ENCODE results near the gene SIK2.

SIK2 gene

DNA sequence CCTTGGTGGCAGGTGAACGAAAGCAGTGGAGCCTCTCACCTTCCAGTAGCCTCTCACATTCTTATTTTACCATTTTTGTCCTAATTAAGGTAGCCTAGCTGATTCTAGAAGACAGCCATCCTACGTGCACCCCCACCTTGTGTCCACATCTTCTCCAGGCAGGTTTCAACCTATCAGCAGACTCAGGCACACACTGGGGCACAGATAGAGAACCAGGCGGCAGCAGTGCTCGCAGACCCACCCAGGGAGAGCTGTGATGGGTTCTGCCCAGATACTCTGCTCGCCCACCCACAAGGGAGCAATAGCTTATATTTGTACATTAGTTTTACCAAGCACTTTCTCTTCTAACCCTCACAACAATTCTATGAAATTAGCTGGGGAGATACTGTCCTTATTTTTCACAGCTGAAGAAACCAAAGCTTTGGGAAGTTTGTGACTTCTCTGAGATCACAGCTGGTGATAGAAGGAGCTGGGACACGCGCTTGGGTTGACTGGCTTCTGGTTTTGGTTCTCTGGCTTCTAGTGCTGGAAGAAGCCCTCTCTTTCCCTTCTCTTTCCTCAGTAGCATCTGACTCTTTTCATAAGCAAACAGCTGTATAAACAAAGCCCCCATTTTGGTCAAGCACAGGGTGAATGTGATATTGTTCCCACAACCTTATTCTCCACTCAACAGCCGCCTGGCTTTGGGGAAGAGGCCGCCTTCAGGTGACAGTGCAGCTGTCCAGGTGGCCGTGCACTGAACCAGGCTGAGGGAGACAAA, 127.0 kb downstream of the SIK2 start:
- Histone ChIP-seq H3K27me3 (ENCODE audit: control insufficient read depth in 1 of 2, insufficient read depth in 1 of 2, low read length in 2 of 2) (no peaks in the 10 kb centered on the region), H3K18ac (ENCODE audit: low read depth in 1 of 2, low read length in 2 of 2) (peak overlapping the region in 1 of 2 experiments; percentile 13), H4K8ac (ENCODE audit: low read length) (no peak overlapping the region), H4K91ac (ENCODE audit: low read length) (peak overlapping the region; percentile 8), H3K4me2 (ENCODE audit: low read length, poor library complexity, severe bottlenecking) (no peak overlapping the region), H2AK5ac (ENCODE audit: low read length, severe bottlenecking) (no peak overlapping the region), H3K36me3 (ENCODE audit: control insufficient read depth in 1 of 2, insufficient read depth in 2 of 2, low read depth in 1 of 2, low read length in 2 of 2) (peaks cover 34 to 39% of the 10 kb centered on the region in 2 experiments), H3K4ac (ENCODE audit: low read depth in 1 of 2, low read length in 2 of 2) (no peak overlapping the region), H2AFZ (ENCODE audit: low read depth, low read length) (no peak overlapping the region), H3K27ac (ENCODE audit: low read length, poor library complexity, severe bottlenecking) (no peak overlapping the region), H3K9ac (ENCODE audit: low read length) (no peak overlapping the region), H3K14ac (ENCODE audit: low read length in 2 of 2) (no peak overlapping the region), H3K9me3 (ENCODE audit: control insufficient read depth, low read length) (no peaks in the 10 kb centered on the region), H2BK15ac (ENCODE audit: low read depth, poor library complexity, severe bottlenecking) (no peak overlapping the region), H2BK12ac (ENCODE audit: low read length in 2 of 2) (peak overlapping the region in 1 of 2 experiments; percentile 14), H3K79me1 (replicated peaks; ENCODE audit: low read length, poor library complexity, severe bottlenecking) (peaks cover 12% of the 10 kb centered on the region), H3K4me3 (ENCODE audit: insufficient read depth in 1 of 2, low read depth in 1 of 2, low read length in 2 of 2) (no peak overlapping the region), H3K4me1 (ENCODE audit: control insufficient read depth, insufficient read depth, low read depth, low read length) (peaks cover 31% of the 10 kb centered on the region), H2BK5ac (ENCODE audit: low read depth, low read length, poor library complexity, severe bottlenecking) (peak overlapping the region; percentile 47), H2BK120ac (ENCODE audit: low read depth, low read length) (no peak overlapping the region), H3K23ac (ENCODE audit: low read length in 2 of 2) (no peak overlapping the region)
- DNase-seq, result no peak
- 97% methylated on average over 9 of the region's 10 CpGs for WGBS

DNA sequence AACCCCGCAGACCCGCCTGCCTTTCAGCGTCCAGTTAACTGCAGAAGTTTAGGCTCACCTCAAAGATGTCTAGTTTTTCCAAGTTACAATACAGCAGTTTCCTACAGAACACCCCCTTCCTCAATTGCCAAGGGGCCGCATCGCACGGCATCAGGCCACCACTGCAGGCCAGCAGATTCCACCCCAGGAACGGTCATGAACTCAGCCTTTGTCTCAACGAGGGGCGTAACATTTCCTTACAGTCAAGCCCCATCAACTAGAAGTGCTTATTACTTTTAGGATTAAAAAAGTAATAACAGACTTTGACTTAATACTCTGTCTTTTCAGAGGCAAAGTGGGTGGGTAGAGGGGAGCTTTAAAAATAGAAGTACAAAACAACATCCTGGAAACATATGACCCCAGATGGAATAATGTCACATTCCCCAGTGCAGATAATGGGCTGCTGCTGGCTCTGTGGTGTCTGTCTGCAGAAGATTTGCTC, 127.6 kb downstream of the SIK2 start:
- H3K4ac ChIP-seq (ENCODE audit: low read depth in 1 of 2, low read length in 2 of 2), result no peak overlapping the region
- H3K14ac ChIP-seq (ENCODE audit: low read length in 2 of 2), result no peak overlapping the region
- H2BK120ac ChIP-seq (ENCODE audit: low read depth, low read length), result no peak overlapping the region
- H2AK5ac ChIP-seq (ENCODE audit: low read length, severe bottlenecking), result no peak overlapping the region
- no peak overlapping the region for H4K8ac ChIP-seq (ENCODE audit: low read length)
- H3K9me3 ChIP-seq (ENCODE audit: control insufficient read depth, low read length), result no peaks in the 10 kb centered on the region
- no peak overlapping the region for H2AFZ ChIP-seq (ENCODE audit: low read depth, low read length)
- H3K4me3 ChIP-seq (ENCODE audit: insufficient read depth in 1 of 2, low read depth in 1 of 2, low read length in 2 of 2), result no peak overlapping the region
- peak overlapping the region; percentile 23 for H3K9ac ChIP-seq (ENCODE audit: low read length)
- DNase-seq, result peak; percentile 42
- H2BK15ac ChIP-seq (ENCODE audit: low read depth, poor library complexity, severe bottlenecking), result no peak overlapping the region
- peaks cover 37% of the 10 kb centered on the region for H3K4me1 ChIP-seq (ENCODE audit: control insufficient read depth, insufficient read depth, low read depth, low read length)
- H3K18ac ChIP-seq (ENCODE audit: low read depth in 1 of 2, low read length in 2 of 2), result peak overlapping the region in 1 of 2 experiments; percentile 13
- H3K27ac ChIP-seq (ENCODE audit: low read length, poor library complexity, severe bottlenecking), result no peak overlapping the region
- H2BK5ac ChIP-seq (ENCODE audit: low read depth, low read length, poor library complexity, severe bottlenecking), result peak overlapping the region; percentile 47
- no peaks in the 10 kb centered on the region for H3K27me3 ChIP-seq (ENCODE audit: control insufficient read depth in 1 of 2, insufficient read depth in 1 of 2, low read length in 2 of 2)
- peak overlapping the region; percentile 8 for H4K91ac ChIP-seq (ENCODE audit: low read length)
- peaks cover 29 to 32% of the 10 kb centered on the region in 2 experiments for H3K36me3 ChIP-seq (ENCODE audit: control insufficient read depth in 1 of 2, insufficient read depth in 2 of 2, low read depth in 1 of 2, low read length in 2 of 2)
- H3K23ac ChIP-seq (ENCODE audit: low read length in 2 of 2), result peak overlapping the region in 1 of 2 experiments; percentile 32
- H2BK12ac ChIP-seq (ENCODE audit: low read length in 2 of 2), result peak overlapping the region in 1 of 2 experiments; percentile 14
- no peak overlapping the region for H3K4me2 ChIP-seq (ENCODE audit: low read length, poor library complexity, severe bottlenecking)
- WGBS, result 97% methylated on average over 3 of the region's 9 CpGs
- H3K79me1 ChIP-seq (replicated peaks; ENCODE audit: low read length, poor library complexity, severe bottlenecking), result peaks cover 10% of the 10 kb centered on the region

DNA sequence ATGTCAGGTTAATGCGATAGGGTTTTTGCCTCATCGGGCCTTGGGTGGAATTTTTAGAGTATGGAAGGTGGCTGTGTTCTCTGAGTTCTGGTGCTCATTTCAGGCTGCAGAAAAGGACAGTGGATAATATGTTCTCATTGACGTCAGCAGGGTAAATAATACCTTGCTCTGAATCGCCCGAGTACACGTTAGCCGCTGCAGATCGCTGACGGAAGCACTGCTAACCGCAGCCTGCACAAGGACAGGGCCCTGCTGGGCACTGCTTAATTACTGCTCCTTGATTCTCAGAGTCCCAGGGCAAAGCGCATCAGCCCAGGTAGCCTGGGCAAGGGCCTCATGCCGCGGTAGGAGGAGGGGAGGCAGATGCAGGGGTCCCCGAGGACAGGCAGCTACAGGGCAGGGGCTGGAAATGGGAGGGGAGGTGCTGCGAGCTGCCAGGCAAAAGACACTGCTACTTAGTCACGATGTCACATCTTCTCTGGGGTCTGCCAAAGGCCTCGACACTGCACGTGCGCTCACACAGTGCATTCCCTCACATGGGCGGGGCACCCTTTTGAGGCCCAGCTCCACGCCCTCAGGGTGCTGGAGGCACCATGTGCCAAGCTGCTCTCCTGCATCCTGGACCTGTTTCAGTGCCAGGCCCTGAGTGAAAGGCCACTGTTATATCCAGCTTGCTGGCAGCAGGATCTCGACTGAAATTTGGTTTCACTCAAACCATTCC, 128.8 kb downstream of the SIK2 start:
- Histone ChIP-seq H2BK12ac (ENCODE audit: low read length in 2 of 2) (peak overlapping the region; percentile 51 to 76), H3K4me2 (ENCODE audit: low read length, poor library complexity, severe bottlenecking) (no peak overlapping the region), H3K18ac (ENCODE audit: low read depth in 1 of 2, low read length in 2 of 2) (peak overlapping the region; percentile 35 to 67), H4K91ac (ENCODE audit: low read length) (peak overlapping the region; percentile 90), H2BK15ac (ENCODE audit: low read depth, poor library complexity, severe bottlenecking) (no peak overlapping the region), H3K23ac (ENCODE audit: low read length in 2 of 2) (peak overlapping the region in 1 of 2 experiments; percentile 3), H2BK5ac (ENCODE audit: low read depth, low read length, poor library complexity, severe bottlenecking) (no peak overlapping the region), H3K4me1 (ENCODE audit: control insufficient read depth, insufficient read depth, low read depth, low read length) (peaks cover 44% of the 10 kb centered on the region), H3K27ac (ENCODE audit: low read length, poor library complexity, severe bottlenecking) (no peak overlapping the region), H3K4ac (ENCODE audit: low read depth in 1 of 2, low read length in 2 of 2) (peak overlapping the region; percentile 17 to 32), H4K8ac (ENCODE audit: low read length) (peak overlapping the region; percentile 72), H3K9me3 (ENCODE audit: control insufficient read depth, low read length) (no peaks in the 10 kb centered on the region), H2BK120ac (ENCODE audit: low read depth, low read length) (no peak overlapping the region), H3K79me1 (replicated peaks; ENCODE audit: low read length, poor library complexity, severe bottlenecking) (peaks cover 10% of the 10 kb centered on the region), H2AK5ac (ENCODE audit: low read length, severe bottlenecking) (peak overlapping the region; percentile 47), H3K9ac (ENCODE audit: low read length) (peak overlapping the region; percentile 98), H3K4me3 (ENCODE audit: insufficient read depth in 1 of 2, low read depth in 1 of 2, low read length in 2 of 2) (no peak overlapping the region), H3K36me3 (ENCODE audit: control insufficient read depth in 1 of 2, insufficient read depth in 2 of 2, low read depth in 1 of 2, low read length in 2 of 2) (peaks cover 21 to 25% of the 10 kb centered on the region in 2 experiments), H3K14ac (ENCODE audit: low read length in 2 of 2) (peak overlapping the region in 1 of 2 experiments; percentile 92), H2AFZ (ENCODE audit: low read depth, low read length) (no peak overlapping the region), H3K27me3 (ENCODE audit: control insufficient read depth in 1 of 2, insufficient read depth in 1 of 2, low read length in 2 of 2) (no peaks in the 10 kb centered on the region)
- 89% methylated on average over 22 of the region's 22 CpGs for WGBS
- DNase-seq, result no peak

DNA sequence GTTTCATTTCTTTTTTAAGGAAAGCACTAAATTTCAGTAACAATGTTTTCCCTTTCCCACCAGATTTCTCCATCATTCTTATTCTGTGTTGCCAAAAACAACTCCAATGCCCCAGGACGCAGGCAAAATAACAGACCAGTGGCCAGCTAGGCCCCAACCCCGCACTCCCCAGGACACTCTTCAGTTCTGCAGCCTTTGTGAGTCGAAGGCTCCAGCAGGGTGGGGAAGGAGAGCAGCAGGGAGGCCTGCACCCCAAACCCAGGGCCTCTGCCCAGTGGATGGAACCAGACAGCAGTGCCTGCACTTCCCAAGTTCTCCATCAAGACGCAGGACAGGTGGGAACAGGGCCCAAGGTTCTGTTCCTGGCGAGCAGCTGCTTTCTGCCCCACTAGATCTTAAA, 129.6 kb downstream of the SIK2 start:
- Histone ChIP-seq H3K27me3 (ENCODE audit: control insufficient read depth in 1 of 2, insufficient read depth in 1 of 2, low read length in 2 of 2) (no peaks in the 10 kb centered on the region), H2AK5ac (ENCODE audit: low read length, severe bottlenecking) (peak overlapping the region; percentile 53), H3K14ac (ENCODE audit: low read length in 2 of 2) (no peak overlapping the region), H3K4me1 (ENCODE audit: control insufficient read depth, insufficient read depth, low read depth, low read length) (peaks cover 51% of the 10 kb centered on the region), H3K18ac (ENCODE audit: low read depth in 1 of 2, low read length in 2 of 2) (peak overlapping the region in 1 of 2 experiments; percentile 74), H4K91ac (ENCODE audit: low read length) (no peak overlapping the region), H3K4ac (ENCODE audit: low read depth in 1 of 2, low read length in 2 of 2) (no peak overlapping the region), H3K79me1 (replicated peaks; ENCODE audit: low read length, poor library complexity, severe bottlenecking) (peaks cover 10% of the 10 kb centered on the region), H3K4me2 (ENCODE audit: low read length, poor library complexity, severe bottlenecking) (no peak overlapping the region), H2BK15ac (ENCODE audit: low read depth, poor library complexity, severe bottlenecking) (no peak overlapping the region), H3K23ac (ENCODE audit: low read length in 2 of 2) (no peak overlapping the region), H2BK5ac (ENCODE audit: low read depth, low read length, poor library complexity, severe bottlenecking) (no peak overlapping the region), H3K36me3 (ENCODE audit: control insufficient read depth in 1 of 2, insufficient read depth in 2 of 2, low read depth in 1 of 2, low read length in 2 of 2) (peaks cover 13 to 19% of the 10 kb centered on the region in 2 experiments), H2BK12ac (ENCODE audit: low read length in 2 of 2) (no peak overlapping the region), H3K4me3 (ENCODE audit: insufficient read depth in 1 of 2, low read depth in 1 of 2, low read length in 2 of 2) (no peak overlapping the region), H2BK120ac (ENCODE audit: low read depth, low read length) (no peak overlapping the region), H3K27ac (ENCODE audit: low read length, poor library complexity, severe bottlenecking) (no peak overlapping the region), H4K8ac (ENCODE audit: low read length) (no peak overlapping the region), H3K9me3 (ENCODE audit: control insufficient read depth, low read length) (no peaks in the 10 kb centered on the region), H3K9ac (ENCODE audit: low read length) (peak overlapping the region; percentile 98), H2AFZ (ENCODE audit: low read depth, low read length) (no peak overlapping the region)
- no peak for DNase-seq
- WGBS, result 98% methylated on average over 5 of the region's 5 CpGs
